Body of pancreas (tissue), 4 donors: ENCODE data around the gene IDUA. TPM values are rescaled to one million over a fixed set of nuclear protein-coding genes. Genes with fewer than 3 reads are reported as not detected.

Experiments
- ATAC-seq: fragments of 150-250 bp; one replicate; pipeline ENCODE4 v1.9.1; 2016
- DNase-seq, 4 donors: peaks; one replicate each; pipeline ENCODE4 v3.0.0-alpha.2; 2019
- H3K27ac ChIP-seq, 4 donors: fragments of 200-600 bp; sonication (generic); 1 replicate in 3 of 4; 2 replicates in 1 of 4; pipeline versions ENCODE4 v1.5.1 to v1.6.1; 2016 to 2019; ENCODE audit warnings: mild to moderate bottlenecking in 1 of 4, mixed read lengths in 1 of 4, moderate library complexity in 1 of 4
- H3K27me3 ChIP-seq, 2 donors: fragments of 200-600 bp; sonication (generic); one replicate each; pipeline ENCODE4 v1.6.0; 2016; ENCODE audit warnings: mild to moderate bottlenecking in 1 of 2
- H3K36me3 ChIP-seq, 2 donors: fragments of 200-600 bp; sonication (generic); replicated peaks in 1 of 2; 2 replicates each; pipeline ENCODE4 v1.5.1; 2016; ENCODE audit warnings: low read depth in 2 of 2; ENCODE audit not compliant: insufficient read depth in 1 of 2
- H3K4me1 ChIP-seq: fragments of 200-600 bp; sonication (generic); one replicate; pipeline ENCODE4 v1.6.0; 2016
- H3K4me3 ChIP-seq, 2 donors: fragments of 200-600 bp; sonication (generic); 1 replicate in 1 of 2; 2 replicates in 1 of 2; pipeline ENCODE4 v1.5.1; 2016 to 2019
- H3K9me3 ChIP-seq, 3 donors: fragments of 200-600 bp; sonication (generic); 1 replicate in 2 of 3; 2 replicates in 1 of 3; pipeline ENCODE4 v1.5.1; 2016
- POLR2A ChIP-seq, 3 donors: fragments of 450-650 bp; IDR thresholded peaks; one replicate each; pipeline ENCODE4 v1.6.1; 2016; ENCODE audit warnings: antibody characterized with exemption in 3 of 3, mild to moderate bottlenecking in 2 of 3
- WGBS, 2 donors: methylation state at CpG; one replicate each; pipeline ENCODE4 v1.1.5; 2017; 5-methylcytosine and 5-hydroxymethylcytosine counted together
- intact Hi-C: fragments of 100-400 bp; cut with DNase I; formaldehyde crosslinking; loops from one replicate; pipeline ENCODE4 v1.15.1; 2023
- total RNA-seq, 2 donors: library from RNA; depleted of rRNA; stranded (reverse); fragments of >200 nt; gene quantifications; one replicate each; pipeline ENCODE4 v1.1.0, GENCODE V29; 2016
- TF ChIP-seq, protein P1 (sequence below), 7 experiments: fragments of 450-650 bp in 4 of 7; fragments of 200-600 bp in 3 of 7; sonication (generic) in 3 of 7; IDR thresholded peaks; one replicate each; pipeline ENCODE4 v1.5.1; 2016 to 2019; ENCODE audit warnings: antibody characterized with exemption in 7 of 7

IDUA gene
- total RNA-seq, 2 donors from 2014 or later = 30.0 to 37.6 TPM

DNA sequence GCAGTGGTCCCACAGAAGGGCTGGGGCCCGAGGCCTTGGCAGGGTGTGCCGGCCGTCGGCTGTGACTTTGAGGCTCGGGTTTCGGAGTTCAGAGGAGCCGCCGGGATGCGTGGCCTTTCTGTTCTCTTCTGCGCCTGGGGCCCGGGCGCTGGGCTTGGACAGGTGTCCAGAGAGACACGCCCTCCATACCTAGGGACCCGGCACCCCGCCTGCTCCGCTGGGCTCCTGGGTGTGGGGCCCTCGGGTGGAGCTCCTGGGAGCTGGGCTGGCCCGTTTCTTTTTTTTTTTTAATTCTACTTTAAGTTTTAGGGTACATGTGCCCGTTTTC, 35.9 kb downstream of the IDUA start:
- Histone ChIP-seq H3K9me3 (no peaks in the 10 kb centered on the region), H3K27ac (no peak overlapping the region), H3K4me3 (no peak overlapping the region), H3K36me3 (peaks cover 4 to 5% of the 10 kb centered on the region in 2 donors), H3K4me1 (peaks cover 12% of the 10 kb centered on the region), H3K27me3 (no peaks in the 10 kb centered on the region)
- DNase-seq (no peak), ATAC-seq (no peak)
- intact Hi-C loops = no loop called here
- 89 to 92% methylated on average over 15 to 19 of the region's 19 CpGs for WGBS, 2 donors
- TF ChIP-seq POLR2A (IDR thresholded peaks at IDR 0.05) = no peak
- TF ChIP-seq, protein P1, sequence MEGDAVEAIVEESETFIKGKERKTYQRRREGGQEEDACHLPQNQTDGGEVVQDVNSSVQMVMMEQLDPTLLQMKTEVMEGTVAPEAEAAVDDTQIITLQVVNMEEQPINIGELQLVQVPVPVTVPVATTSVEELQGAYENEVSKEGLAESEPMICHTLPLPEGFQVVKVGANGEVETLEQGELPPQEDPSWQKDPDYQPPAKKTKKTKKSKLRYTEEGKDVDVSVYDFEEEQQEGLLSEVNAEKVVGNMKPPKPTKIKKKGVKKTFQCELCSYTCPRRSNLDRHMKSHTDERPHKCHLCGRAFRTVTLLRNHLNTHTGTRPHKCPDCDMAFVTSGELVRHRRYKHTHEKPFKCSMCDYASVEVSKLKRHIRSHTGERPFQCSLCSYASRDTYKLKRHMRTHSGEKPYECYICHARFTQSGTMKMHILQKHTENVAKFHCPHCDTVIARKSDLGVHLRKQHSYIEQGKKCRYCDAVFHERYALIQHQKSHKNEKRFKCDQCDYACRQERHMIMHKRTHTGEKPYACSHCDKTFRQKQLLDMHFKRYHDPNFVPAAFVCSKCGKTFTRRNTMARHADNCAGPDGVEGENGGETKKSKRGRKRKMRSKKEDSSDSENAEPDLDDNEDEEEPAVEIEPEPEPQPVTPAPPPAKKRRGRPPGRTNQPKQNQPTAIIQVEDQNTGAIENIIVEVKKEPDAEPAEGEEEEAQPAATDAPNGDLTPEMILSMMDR (IDR thresholded peaks at IDR 0.05) = no peak

DNA sequence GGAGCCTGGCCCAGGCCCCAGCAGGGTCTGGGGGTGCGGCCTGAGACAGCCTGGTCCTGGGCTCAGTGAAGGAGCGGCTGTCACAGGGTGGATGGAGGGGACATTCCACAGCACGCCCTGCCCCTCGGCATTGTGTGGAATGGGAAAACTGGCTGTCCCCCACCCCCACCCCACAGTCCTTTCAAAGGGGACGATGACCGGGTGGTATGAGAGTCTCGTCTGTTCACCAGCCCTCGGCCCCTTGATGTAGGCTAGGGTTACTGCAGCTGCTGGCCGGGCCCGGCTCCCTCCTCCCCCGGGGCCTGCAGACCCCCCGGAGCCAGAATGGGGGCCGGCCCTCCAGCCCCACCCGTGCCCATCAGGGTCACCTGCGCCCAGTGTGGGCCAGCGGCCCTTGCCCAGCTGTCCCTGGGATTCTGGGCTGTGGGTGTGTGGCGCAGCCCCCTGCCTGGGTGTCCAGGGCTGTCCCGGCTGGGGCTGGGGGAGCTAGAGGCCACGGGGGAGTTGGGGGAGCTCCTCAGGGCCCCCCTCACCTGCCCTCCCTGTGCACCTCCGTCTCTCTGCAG, 36.3 kb downstream of the IDUA start:
- Histone ChIP-seq H3K27me3 (no peaks in the 10 kb centered on the region), H3K27ac (no peak overlapping the region), H3K4me3 (no peak overlapping the region), H3K4me1 (peaks cover 12% of the 10 kb centered on the region), H3K9me3 (no peaks in the 10 kb centered on the region), H3K36me3 (peaks cover 4 to 5% of the 10 kb centered on the region in 2 donors)
- TF ChIP-seq, protein P1 (IDR thresholded peaks at IDR 0.05) = no peak
- no peak for TF ChIP-seq POLR2A (IDR thresholded peaks at IDR 0.05)
- DNase-seq = no peak
- ATAC-seq = no peak
- WGBS, 2 donors = 94 to 100% methylated on average over 6 to 16 of the region's 20 CpGs
- intact Hi-C loops = no loop called here

DNA sequence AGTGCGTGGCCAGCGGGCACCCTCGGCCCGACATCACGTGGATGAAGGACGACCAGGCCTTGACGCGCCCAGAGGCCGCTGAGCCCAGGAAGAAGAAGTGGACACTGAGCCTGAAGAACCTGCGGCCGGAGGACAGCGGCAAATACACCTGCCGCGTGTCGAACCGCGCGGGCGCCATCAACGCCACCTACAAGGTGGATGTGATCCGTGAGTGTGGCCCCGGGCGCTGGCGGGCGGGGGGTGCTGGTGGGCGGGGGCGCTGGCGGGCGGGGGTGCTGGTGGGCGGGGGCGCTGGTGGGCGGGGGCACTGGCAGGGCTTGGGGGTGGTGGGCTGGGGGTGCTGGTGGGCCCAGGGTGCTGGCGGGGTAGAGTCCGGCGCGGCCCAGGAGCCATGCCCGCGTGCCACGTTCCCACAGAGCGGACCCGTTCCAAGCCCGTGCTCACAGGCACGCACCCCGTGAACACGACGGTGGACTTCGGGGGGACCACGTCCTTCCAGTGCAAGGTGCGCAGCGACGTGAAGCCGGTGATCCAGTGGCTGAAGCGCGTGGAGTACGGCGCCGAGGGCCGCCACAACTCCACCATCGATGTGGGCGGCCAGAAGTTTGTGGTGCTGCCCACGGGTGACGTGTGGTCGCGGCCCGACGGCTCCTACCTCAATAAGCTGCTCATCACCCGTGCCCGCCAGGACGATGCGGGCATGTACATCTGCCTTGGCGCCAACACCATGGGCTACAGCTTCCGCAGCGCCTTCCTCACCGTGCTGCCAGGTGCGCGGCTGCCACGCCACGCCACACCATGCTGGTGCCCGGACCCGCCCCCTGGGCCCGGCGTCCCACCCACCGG, 37.3 kb downstream of the IDUA start:
- intact Hi-C loops = no loop called here
- Histone ChIP-seq H3K27me3 (no peaks in the 10 kb centered on the region), H3K27ac (no peak overlapping the region), H3K9me3 (no peaks in the 10 kb centered on the region), H3K36me3 (peaks cover 4 to 5% of the 10 kb centered on the region in 2 donors), H3K4me1 (peaks cover 12% of the 10 kb centered on the region), H3K4me3 (no peak overlapping the region)
- TF ChIP-seq, protein P1 (IDR thresholded peaks at IDR 0.05) = no peak
- TF ChIP-seq POLR2A (IDR thresholded peaks at IDR 0.05) = no peak
- 97 to 98% methylated on average over 44 to 63 of the region's 83 CpGs for WGBS, 2 donors
- DNase-seq = no peak
- no peak for ATAC-seq

DNA sequence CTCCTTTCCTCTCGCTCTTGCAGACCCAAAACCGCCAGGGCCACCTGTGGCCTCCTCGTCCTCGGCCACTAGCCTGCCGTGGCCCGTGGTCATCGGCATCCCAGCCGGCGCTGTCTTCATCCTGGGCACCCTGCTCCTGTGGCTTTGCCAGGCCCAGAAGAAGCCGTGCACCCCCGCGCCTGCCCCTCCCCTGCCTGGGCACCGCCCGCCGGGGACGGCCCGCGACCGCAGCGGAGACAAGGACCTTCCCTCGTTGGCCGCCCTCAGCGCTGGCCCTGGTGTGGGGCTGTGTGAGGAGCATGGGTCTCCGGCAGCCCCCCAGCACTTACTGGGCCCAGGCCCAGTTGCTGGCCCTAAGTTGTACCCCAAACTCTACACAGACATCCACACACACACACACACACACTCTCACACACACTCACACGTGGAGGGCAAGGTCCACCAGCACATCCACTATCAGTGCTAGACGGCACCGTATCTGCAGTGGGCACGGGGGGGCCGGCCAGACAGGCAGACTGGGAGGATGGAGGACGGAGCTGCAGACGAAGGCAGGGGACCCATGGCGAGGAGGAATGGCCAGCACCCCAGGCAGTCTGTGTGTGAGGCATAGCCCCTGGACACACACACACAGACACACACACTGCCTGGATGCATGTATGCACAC, 38.2 kb downstream of the IDUA start:
- intact Hi-C loops = no loop called here
- DNase-seq (no peak), ATAC-seq (no peak)
- 94 to 95% methylated on average over 25 to 27 of the region's 32 CpGs for WGBS, 2 donors
- Histone ChIP-seq H3K27me3 (no peaks in the 10 kb centered on the region), H3K4me1 (peaks cover 13% of the 10 kb centered on the region), H3K36me3 (peaks cover 4 to 5% of the 10 kb centered on the region in 2 donors), H3K9me3 (no peaks in the 10 kb centered on the region), H3K27ac (no peak overlapping the region), H3K4me3 (no peak overlapping the region)
- TF ChIP-seq, protein P1 (IDR thresholded peaks at IDR 0.05) = no peak
- TF ChIP-seq POLR2A (IDR thresholded peaks at IDR 0.05) = no peak
